Right atrium auricular region (tissue), 2 donors: ENCODE data around the gene TRPM5. TPM values are rescaled to one million over a fixed set of nuclear protein-coding genes. Genes with fewer than 3 reads are reported as not detected.

ENCODE experiments used
- DNase-seq: peaks from one replicate; pipeline ENCODE4 v3.0.0-alpha.2; 2019; ENCODE audit warnings: low spot score
- H3K27ac ChIP-seq, 2 donors: fragments of 200-600 bp; sonication (generic); 1 replicate in 1 of 2; 2 replicates in 1 of 2; pipeline ENCODE4 v1.5.1; 2016 to 2019
- H3K27me3 ChIP-seq, 2 donors: fragments of 200-600 bp; sonication (generic); one replicate each; pipeline versions ENCODE4 v1.5.1 to v1.6.0; 2017 to 2019
- H3K36me3 ChIP-seq: fragments of 200-600 bp; sonication (generic); one replicate; pipeline ENCODE4 v1.5.1; 2016
- H3K4me1 ChIP-seq, 2 donors: fragments of 200-600 bp; sonication (generic); one replicate each; pipeline versions ENCODE4 v1.5.1 to v1.6.0; 2017 to 2019
- H3K4me3 ChIP-seq, 2 donors: fragments of 200-600 bp; sonication (generic); 1 replicate in 1 of 2; 2 replicates in 1 of 2; pipeline ENCODE4 v1.5.1; 2017 to 2019; ENCODE audit warnings: mild to moderate bottlenecking in 1 of 2, moderate library complexity in 1 of 2
- H3K9me3 ChIP-seq, 2 donors: fragments of 200-600 bp; sonication (generic); one replicate each; pipeline ENCODE4 v1.5.1; 2019
- total RNA-seq, 2 donors: library from RNA; depleted of rRNA; stranded (reverse); fragments of >200 nt; gene quantifications; one replicate each; pipeline ENCODE4 v1.1.0, GENCODE V29; 2016
- TF ChIP-seq, protein P1 (sequence below), 2 donors: fragments of 200-600 bp; sonication (generic); IDR thresholded peaks; one replicate each; pipeline ENCODE4 v1.5.1; 2019; ENCODE audit warnings: antibody characterized with exemption in 2 of 2

The TRPM5 gene
- total RNA-seq, 2 donors from 2014 or later = not detected

DNA sequence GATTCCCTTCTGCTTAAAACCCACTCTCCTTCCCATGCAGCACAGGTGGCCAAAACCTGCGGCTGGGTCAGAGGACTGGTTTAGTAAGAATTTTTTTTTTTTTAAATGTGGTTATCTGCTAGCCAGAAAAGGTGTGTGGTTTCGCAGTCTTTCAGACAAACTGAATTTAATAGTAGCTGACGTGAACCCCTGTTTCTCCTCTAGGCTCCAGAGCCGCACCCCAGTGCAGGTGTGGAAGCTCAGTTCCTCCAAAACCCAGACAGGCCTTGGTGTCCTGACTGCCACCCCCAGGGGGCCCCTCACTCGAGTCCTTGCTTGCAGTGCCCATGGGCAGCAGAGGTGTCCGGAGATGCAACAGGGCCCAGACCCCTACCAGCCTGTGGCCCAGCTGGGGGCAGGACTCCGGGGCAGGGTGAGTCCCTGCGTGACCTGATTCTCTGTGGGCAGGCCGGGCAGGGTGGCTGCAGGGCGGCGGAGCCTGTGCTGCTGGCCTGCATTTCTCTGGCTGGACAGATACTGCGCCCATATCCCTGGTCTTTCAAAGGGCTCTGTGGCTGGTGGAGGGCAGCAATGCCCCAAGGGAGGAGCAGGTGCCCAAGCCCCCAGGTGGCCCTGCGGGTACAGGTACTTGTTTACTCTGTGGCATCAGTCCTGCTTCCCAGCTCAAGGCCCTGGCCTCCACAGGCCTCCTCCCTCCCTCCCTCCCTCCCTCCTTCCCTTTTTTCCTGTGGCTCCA is 15.7 kb upstream of the TRPM5 start:
- DNase-seq = no peak
- peak overlapping the region; percentile 85 to 96 for H3K27ac ChIP-seq
- TF ChIP-seq, protein P1, sequence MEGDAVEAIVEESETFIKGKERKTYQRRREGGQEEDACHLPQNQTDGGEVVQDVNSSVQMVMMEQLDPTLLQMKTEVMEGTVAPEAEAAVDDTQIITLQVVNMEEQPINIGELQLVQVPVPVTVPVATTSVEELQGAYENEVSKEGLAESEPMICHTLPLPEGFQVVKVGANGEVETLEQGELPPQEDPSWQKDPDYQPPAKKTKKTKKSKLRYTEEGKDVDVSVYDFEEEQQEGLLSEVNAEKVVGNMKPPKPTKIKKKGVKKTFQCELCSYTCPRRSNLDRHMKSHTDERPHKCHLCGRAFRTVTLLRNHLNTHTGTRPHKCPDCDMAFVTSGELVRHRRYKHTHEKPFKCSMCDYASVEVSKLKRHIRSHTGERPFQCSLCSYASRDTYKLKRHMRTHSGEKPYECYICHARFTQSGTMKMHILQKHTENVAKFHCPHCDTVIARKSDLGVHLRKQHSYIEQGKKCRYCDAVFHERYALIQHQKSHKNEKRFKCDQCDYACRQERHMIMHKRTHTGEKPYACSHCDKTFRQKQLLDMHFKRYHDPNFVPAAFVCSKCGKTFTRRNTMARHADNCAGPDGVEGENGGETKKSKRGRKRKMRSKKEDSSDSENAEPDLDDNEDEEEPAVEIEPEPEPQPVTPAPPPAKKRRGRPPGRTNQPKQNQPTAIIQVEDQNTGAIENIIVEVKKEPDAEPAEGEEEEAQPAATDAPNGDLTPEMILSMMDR (IDR thresholded peaks at IDR 0.05) = no peak

DNA sequence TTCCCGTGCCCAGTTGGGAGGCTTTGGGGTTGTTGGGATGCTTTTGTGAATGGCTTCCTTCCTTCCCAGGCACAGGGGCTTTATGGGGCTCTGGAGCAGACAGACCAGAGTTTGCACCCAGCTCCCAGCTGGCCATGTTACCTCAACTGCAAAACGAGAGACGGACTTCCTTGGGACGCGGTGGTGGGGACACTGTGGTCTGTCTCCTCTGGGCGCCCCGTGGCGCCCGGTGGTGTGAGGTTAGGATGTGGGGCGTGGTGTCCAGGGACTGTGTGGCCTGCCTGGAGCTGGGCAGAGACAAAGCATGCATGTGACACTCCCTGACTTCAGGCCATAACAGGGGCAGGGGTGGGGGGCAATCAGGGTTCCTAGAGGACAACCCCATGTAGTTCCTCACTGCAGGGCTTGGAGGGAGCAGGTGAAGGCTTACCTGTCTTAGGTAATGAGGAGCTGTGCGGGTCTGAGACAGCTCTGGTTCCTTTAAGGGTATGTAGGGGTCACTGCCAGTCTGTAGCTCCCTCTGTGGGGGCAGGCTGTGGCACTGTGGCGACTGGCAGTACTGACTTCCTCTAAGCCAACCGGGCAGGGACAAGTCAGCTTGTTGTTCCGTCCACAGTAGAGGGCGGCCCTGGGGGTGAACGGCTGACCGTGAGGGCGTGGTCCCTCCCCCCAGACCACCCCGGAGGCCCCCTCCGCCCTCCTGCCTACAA is 14.9 kb upstream of the TRPM5 start:
- no peaks in the 10 kb centered on the region for H3K36me3 ChIP-seq
- TF ChIP-seq, protein P1 (IDR thresholded peaks at IDR 0.05) = no peak
- H3K9me3 ChIP-seq = no peaks in the 10 kb centered on the region
- H3K4me1 ChIP-seq = peaks cover 0 to 56% of the 10 kb centered on the region in 2 donors
- H3K27me3 ChIP-seq = no peaks in the 10 kb centered on the region
- H3K4me3 ChIP-seq = no peak overlapping the region
- H3K27ac ChIP-seq = peak overlapping the region; percentile 85 to 96
- DNase-seq = no peak

More for the DNA sequence above, 15.7 kb upstream of the TRPM5 start:
- Histone ChIP-seq H3K27me3 (no peaks in the 10 kb centered on the region), H3K4me1 (peaks cover 0 to 64% of the 10 kb centered on the region in 2 donors), H3K4me3 (no peak overlapping the region), H3K36me3 (no peaks in the 10 kb centered on the region), H3K9me3 (no peaks in the 10 kb centered on the region)

DNA sequence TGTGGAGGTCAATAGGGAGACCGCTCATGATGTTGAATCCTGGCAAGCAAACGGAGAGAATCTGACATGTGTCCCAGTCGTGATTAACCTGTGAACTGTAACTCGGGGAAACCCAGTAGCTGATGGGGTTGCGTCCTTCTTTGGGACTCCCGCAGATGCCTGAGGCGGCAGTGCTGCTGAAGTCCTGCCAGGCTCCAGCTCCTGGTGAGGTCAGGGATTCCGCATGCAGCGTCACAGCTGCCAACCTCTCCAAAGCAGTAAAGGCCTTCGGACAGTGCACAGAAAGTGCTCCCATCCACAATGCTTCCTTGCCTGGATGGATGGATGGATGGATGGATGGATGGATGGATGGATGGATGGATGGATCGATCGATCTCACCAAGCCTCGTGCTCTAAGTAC is 14.0 kb upstream of the TRPM5 start:
- no peaks in the 10 kb centered on the region for H3K36me3 ChIP-seq
- no peak overlapping the region for H3K4me3 ChIP-seq
- peak overlapping the region in 1 of 2 donors; percentile 85 for H3K27ac ChIP-seq
- no peak for DNase-seq
- H3K9me3 ChIP-seq = no peaks in the 10 kb centered on the region
- H3K27me3 ChIP-seq = no peaks in the 10 kb centered on the region
- peaks cover 0 to 49% of the 10 kb centered on the region in 2 donors for H3K4me1 ChIP-seq
- TF ChIP-seq, protein P1 (IDR thresholded peaks at IDR 0.05) = no peak

DNA sequence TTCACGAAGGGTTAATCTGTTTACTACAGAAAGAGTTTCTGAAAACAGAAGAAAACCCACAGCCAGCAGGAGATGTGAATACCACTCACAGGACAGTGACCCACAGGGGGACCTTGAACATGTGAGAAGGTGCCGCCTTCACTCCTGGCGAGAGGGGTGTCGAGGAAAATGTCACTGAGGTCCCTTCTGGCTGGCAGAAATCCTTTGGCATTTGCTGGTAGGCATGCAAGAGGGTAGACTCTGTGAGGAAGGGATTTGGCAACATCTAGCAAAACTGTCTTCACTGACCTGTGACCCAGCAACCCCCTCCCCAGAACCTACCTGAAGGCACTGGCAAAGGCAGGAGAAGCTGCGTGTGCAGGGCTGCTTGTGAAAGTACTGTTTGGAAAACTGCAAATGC is 9.1 kb upstream of the TRPM5 start:
- TF ChIP-seq, protein P1 (IDR thresholded peaks at IDR 0.05) = no peak
- peaks cover 0 to 12% of the 10 kb centered on the region in 2 donors for H3K4me1 ChIP-seq
- H3K27me3 ChIP-seq = no peaks in the 10 kb centered on the region
- no peak overlapping the region for H3K4me3 ChIP-seq
- H3K36me3 ChIP-seq = no peaks in the 10 kb centered on the region
- no peaks in the 10 kb centered on the region for H3K9me3 ChIP-seq
- DNase-seq = no peak
- no peak overlapping the region for H3K27ac ChIP-seq

DNA sequence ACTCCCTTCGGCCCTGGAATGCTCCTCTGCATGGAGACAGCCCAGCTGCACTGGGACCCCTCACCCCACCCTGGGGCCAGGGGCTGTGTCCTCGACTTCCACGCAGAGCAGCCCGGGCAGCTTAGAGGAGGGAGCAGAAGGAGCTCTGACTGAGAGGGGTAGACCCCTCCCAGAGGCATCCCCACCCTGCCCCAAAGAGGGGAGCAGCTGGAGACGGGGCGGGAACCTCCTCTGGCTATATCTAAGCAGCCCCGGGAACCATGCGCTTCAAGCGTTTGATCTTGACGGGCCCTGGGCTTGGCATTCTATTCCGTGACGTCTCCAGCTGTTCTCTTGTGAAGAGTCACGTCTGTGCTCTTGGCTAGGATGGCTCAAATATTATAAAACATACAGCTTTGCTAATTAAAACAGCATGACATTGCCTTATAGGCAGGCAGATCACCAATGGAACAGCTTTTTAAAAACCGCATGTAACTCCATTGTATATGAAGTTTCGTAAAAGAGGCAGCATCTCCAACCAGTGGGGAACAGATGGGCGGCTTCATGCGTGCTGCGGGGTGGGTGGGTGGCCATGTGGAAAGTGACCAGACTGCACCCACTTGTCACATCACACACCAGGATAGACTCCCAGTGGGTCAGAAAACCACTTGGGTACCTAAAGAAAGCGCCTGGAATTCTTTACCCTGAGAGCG is 8.2 kb upstream of the TRPM5 start:
- Histone ChIP-seq H3K4me1 (peaks cover 0 to 20% of the 10 kb centered on the region in 2 donors), H3K9me3 (no peaks in the 10 kb centered on the region), H3K36me3 (no peaks in the 10 kb centered on the region), H3K4me3 (no peak overlapping the region), H3K27me3 (no peaks in the 10 kb centered on the region), H3K27ac (no peak overlapping the region)
- DNase-seq = no peak
- TF ChIP-seq, protein P1 (IDR thresholded peaks at IDR 0.05) = no peak
